ENCODE results near the gene KCNJ1.

The KCNJ1 gene

DNA sequence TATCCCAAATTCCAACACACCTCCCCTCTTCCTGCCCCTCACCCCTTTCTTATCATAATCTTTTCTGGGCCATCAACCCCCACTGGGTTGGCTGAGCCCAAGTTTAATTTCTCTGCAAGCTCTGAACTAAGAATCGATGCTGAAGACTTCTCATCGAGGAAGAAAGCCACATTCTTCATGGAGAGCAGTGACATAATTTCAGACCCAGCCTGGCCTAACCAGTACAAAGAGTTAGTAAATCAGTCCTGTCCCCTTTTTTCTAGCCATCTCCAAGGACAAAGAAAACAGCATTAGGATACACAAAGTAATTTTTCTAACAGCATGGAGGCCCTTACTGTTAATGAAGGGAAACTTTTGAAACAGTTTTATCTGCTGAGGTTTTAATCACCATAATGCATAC lies 45.0 kb downstream of the KCNJ1 start:
- no peak for DNase-seq (ENCODE audit: low spot score)

DNA sequence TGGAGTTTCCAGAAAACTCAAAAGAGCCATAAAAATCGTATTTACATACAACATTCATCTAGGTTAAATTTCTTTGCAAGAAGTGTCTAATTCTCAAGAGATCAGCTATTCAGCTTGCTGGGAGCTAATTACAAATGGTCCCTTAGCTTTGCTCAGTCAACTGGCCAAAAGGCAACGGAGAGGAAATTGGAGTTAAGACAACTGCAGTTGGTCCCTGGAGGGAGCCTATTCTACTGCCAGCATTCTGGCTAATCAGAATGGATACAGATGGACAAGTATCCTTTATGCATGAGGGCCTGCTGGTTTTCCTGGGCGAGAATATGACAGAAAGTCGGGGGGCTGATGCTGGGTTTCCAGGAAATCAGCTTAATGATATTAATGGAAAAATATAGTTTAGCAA lies 45.5 kb downstream of the KCNJ1 start:
- no peak for DNase-seq (ENCODE audit: low spot score)

DNA sequence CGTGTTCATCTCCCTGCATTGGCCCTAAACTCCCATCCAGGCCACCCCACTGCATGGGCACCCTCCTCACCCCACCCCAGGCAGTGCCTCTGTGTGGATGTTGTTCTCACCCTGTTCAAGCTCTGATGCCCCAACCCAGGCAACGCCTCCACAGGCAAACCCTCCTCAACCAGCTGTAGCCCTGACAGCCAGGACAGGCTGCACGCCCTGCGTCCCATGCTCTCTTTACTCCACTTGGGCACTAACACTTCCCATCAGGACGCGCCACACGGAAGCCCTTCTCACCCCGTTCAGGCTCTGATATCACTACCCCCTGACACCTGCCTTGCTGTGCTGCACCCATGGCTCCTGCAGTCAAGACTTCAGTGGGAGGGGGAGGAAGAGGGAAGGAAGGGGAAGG lies 47.9 kb downstream of the KCNJ1 start:
- DNase-seq (ENCODE audit: low spot score) = no peak

DNA sequence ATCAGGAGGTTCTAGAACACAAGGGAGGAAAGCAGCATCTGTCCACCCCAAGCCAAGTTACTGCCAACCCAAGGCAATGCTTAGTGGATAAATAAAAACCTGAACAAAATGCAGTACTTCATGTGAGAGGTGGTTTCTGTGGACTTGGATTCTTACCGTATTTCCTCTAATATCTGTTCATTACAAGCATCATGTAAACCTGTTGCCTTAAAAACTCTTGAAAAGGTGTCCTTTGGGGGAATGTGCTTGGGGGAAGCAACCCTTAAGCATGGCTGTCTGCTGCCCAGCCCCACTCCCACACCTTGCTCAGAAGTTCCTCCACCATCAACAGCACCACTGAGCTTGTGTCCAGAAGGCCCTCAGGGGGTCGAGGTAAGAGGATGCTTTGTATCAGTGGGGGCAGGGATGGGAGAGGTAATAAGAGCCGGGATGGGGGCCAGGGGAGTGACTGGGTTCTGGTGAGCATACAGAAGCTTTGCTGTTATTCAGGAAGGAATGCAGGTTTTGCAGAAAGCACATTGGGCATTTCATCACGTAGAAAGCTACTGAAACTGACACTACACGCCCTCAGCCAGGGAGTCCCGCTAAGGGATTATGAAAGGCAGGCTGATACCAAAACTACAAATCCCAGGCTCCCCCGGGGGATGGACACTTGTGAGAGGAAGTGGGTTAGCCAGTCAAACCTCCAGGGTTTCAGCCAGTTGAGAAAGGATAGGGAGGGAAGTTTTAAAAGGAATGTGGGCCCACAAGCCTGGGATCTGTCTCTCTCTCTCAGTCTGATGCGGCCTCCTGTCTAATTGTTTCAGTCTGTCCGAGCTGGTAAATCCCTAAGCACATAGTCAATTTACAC lies 52.0 kb downstream of the KCNJ1 start:
- DNase-seq (ENCODE audit: low spot score) = no peak

DNA sequence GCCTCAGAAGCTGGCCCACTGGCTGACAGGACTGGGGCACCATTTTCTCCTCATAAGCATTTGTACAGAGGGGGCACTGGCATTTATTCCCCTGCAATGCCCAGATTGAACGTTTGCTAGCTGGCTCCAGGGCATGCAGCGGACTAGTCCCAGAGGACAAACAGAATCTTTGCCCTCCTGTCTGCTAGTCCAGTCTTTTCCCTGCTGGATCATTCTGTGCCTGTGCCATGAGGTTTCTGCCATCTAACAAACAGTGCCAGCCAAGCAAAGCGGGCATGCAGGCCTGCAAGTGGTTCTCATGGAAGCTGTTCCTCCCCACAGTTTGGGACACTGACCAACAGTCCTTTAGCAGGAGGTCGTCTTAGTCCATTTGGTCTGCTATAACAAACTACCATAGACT lies 53.4 kb downstream of the KCNJ1 start:
- DNase-seq (ENCODE audit: low spot score) = no peak

DNA sequence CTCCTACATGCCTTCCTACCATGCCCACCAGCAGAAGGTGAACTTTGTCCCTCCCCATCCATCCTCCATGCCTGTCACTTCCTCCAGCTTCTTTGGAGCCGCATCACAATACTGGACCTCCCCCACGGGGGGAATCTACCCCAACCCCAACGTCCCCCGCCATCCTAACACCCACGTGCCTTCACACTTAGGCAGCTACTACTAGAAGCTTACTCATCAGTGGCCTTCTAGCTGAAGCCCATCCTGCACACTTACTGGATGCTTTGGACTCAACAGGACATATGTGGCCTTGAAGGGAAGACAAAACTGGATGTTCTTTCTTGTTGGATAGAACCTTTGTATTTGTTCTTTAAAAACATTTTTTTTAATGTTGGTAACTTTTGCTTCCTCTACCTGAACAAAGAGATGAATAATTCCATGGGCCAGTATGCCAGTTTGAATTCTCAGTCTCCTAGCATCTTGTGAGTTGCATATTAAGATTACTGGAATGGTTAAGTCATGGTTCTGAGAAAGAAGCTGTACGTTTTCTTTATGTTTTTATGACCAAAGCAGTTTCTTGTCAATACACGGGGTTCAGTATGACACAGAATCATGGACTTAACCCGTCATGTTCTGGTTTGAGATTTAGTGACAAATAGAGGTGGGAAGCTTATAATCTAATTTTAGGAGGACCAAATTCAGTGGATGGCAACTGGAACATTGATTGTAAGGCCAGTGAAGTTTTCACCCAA lies 56.1 kb downstream of the KCNJ1 start:
- DNase-seq (ENCODE audit: low spot score) = no peak

DNA sequence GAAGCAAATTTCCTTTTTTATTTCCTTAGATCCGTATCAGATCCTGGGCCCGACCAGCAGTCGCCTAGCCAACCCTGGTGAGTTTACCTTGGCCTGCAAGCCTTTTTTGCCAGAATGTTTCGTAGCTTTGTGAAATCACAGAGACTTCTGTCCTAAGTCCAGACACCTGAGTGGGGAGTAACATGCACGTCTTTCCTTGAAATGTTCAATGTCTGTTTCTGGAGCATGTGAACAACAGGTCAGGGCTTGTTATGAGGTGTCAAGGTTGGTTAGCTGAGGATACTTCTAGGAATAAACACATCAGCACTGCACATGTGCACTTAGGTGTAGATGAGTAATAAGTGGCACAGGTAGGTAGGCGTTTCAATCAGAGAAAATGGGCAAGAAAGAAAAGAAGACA lies 58.0 kb downstream of the KCNJ1 start:
- no peak for DNase-seq (ENCODE audit: low spot score)

DNA sequence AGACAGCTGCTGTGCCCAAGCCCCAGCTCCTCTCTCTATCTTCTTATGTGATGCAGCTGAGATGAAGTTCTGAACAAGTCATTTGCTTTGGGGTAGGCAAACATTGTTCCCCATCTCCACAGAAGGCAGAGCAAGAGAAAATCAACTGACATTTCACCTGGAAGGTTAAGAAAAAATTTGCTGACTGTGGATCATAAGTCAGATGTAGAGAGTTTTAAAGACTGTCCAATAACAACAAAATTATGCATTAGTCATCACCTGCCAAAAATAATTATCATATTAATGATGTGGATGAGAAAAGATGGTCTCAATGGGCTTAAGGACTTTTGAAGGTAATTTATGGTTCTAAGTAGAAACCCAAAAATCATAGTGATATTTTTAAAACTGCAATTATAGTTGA lies 59.2 kb downstream of the KCNJ1 start:
- no peak for DNase-seq (ENCODE audit: low spot score)

DNA sequence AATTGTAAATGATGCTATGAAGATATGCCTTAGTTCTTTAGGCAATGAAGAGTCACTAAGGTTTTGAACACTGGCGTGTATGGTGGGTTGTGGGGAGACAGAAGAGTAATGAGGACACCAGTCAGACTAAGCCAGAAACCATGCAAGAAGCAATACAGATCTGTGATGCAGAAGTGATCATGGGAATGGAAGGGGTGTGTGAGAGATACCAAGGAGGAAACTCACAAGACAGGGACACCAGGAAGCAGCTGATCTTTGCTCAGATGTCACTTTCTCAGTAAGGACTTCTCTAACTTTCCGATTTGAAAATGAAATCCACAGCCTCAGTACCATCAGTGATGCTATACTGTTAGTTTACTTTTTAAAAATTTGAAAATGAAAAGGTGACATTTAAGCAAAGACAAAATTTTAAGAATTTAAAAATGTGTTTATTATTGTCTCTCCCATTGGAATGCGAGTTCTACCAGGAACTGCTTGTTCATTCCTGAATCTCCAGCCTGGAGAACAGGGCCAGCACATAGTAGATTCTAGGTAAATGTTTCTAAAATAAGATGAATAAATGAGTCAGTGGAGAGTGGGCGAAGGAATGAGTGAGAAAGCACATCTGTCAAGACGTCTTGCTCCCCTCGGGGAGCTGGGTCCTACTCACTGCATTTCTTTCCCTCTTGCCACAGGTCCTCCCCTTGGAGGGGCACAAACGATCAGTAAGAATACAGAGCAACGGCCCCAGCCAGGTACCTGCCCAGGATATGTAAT lies 60.4 kb downstream of the KCNJ1 start:
- no peak for DNase-seq (ENCODE audit: low spot score)

DNA sequence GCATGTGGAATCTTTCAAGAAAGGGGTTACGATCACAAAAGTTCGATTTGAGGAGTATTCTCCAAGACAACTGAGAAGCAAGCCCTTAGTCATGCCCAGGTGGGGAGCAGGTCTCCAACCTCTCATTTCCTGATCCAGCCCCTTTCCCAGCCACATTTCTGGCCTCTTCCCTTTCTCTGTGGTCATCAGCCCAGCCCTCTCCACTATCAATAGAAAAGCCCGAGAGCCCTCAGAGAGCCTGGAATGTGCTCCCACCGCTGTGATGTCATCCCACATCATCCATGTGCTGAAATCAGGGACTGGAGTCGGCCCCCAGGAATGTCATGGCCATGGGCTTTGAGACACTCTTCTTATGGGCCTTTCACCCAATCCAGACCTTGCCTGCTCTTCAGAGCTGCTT lies 62.6 kb downstream of the KCNJ1 start:
- no peak for DNase-seq (ENCODE audit: low spot score)

DNA sequence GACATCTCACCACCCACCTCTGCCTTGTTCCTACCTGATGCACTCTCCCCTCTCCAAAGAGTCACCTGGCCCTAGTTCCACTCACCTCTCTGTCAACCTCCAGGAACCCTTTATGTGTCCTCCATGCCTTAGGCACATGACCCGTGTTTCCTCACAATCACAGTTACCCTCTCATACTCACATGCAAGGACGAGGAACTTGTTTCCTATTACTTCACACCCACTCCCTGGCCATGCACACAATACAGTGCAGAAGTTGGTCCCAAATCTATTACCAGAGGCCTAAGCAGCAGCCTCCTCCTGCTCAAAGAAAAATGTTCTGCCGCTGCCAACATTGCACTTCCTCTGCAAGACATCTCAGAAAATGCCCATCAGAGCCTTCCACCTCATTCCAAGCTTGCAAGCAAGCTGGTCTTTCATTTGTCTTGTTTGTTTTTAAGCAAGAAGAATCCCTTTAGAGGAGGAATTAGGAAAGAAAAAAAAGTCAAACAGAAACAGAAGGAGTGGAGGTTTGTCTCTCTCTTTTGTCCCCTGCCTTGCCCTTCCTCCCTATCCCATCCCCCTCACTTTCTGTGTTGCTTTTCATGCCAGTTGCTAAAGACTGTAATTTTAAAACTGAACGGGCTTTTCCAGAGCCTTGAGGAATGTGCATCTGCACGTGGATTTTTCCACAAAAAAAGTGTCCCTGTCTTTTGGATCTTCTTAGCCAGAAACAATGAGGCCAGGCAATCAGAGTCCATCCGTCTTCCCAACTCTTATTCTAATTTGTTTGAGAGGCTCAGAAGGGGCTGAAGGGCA lies 63.4 kb downstream of the KCNJ1 start:
- no peak for DNase-seq (ENCODE audit: low spot score)

DNA sequence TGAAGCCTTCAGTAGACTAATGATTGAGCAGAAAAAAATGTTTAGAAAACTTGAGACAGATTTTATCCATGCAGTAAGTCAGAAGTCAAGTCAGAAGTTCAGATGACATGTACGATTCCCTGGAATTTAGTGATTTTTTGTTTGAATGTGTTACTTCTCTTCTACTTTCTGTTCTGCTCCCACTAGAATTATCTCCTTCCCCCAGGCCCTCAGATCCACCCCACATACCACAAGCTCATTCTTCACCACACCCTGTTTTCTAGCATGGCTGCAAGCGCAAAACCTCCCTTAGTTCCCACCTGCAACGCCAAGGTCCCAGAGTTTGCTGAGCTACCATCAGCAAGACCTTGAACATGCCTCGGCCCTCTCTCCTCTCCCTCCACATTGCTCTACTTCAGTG lies 64.1 kb downstream of the KCNJ1 start:
- no peak for DNase-seq (ENCODE audit: low spot score)

DNA sequence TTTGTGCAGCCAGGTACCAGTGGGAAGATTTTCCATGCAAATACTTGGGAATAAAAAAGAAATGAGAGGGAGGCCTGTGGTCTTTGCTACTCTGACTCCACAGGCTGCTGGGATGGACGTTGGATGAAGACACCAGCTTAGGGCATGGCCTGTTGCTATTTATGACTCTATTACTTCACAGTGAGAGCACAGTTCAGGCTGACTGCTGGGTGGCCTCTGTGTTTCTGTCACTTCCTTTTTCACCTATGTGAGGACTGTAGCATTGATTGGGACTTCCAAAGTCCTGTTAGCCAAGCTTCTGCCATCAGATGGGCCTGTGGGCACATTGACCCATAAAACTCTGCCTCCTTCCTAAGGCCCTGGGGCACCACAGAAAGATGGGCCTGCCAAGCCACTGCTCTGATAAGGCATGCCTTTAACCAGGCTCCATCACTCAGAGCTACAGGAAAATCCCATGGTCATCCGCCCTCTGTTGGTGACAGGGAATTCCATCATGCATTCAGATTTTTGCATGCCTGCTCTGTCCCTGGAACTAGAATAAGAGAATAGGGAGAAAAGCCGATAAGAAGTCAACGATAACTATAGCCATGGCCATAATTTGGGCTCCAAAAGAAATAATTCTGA lies 64.6 kb downstream of the KCNJ1 start:
- DNase-seq (ENCODE audit: low spot score) = peak; percentile 31

DNA sequence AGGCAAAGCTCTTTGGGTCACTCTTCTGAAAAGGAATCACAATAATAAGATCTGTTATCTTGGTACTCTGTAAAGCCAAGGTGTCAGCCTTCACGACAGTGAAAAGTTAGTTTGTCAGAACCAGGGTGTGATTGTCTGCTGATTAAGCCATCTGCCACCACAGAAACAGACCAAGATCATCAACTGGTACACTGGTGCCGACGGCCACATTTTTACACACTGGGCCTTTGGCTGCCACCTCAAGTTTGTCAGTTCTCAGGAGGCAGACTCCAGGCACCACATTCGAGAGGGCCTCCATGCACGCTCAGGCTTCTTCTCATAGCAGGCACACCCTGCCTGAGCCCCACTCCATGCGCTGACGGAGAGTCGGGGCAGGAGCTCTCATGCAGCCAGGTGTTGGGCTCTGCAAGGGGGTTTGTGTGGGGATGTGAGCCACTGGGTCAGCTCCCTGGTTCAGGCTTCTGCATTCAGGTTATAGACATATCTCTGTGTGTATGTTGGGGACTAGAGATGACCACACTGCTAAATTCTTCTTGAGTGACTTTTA lies 66.2 kb downstream of the KCNJ1 start:
- DNase-seq (ENCODE audit: low spot score) = no peak

DNA sequence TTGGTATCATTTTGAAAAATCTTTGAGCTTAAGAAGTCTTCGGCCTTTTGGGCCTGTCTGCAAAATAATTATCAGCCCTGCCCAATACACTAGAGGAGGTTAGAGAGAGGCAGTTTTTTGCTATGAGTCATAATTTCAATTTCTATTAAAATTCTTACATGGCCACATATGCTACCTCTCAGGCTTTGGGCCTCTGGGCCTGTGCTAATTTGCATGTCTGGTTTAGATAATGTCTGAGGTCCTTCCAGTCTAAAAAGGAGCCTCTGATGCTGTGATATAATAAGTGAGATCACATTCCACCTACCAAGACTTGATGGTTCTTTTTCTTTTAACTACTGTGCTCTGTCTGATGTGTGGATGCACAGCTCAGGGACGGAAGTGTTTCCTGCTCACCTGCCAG lies 70.8 kb downstream of the KCNJ1 start:
- no peak for DNase-seq (ENCODE audit: low spot score)

DNA sequence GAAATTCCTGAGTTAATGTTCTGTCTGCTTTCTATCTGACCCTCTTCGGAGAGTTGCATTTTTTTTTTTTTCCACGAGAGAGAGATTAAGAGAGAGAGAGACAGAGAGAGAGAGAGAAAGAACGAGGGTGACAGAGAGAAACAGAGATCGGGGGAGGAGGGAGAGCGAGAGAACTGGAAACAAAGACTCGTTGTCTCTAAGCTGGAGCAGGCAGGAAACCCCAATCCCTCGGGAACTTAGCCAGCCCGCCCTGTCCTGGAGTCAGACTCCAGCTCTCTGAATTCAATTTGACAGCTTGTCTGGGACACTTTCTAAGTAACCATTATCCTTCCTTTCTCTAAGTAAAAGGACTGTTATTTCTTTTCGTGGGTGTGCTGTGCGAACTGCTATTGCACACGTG lies 76.9 kb downstream of the KCNJ1 start:
- DNase-seq (ENCODE audit: low spot score) = no peak

DNA sequence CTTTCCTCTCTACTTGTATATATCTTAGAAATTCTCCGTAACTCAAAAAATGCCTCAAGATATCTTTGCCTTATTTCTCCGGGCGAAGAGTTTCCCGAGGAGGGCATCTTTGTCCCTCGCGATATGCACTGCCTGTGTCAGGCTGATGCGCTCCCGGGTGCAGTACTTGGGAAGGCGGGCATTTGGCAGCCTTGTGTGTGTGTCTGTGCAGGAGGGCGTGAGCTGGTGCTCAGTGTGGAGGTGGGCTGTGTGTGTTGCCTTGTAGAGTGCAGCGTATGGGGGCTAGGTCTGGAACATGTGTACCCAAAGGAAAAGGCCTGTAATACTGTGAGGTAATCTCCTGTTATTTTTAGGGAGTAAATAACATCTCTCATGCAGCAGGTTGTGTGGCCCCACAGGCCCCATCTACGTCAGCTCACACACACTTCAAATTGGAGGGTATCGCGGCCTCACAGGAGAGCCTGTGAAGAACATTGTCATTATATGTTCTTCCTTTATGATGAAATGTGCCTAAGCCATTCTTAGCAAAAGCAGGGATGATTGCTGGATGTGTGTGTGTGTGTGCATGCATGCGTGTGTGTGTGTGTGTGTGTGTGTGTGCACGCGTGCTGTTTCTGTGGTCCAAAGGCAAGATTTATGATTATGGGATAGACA lies 77.5 kb downstream of the KCNJ1 start:
- DNase-seq (ENCODE audit: low spot score) = no peak
